Gastroesophageal sphincter (tissue), 4 donors: ENCODE measurements around the gene BMPR1A. TPM values are rescaled to one million over a fixed set of nuclear protein-coding genes. Genes with fewer than 3 reads are reported as not detected.

Experiments
- ATAC-seq: fragments of 150-250 bp; one replicate; pipeline ENCODE4 v1.9.1; 2016; ENCODE audit warnings: mild to moderate bottlenecking, moderate library complexity
- H3K27ac ChIP-seq, 4 donors: fragments of 200-600 bp; sonication (generic) in 3 of 4; 1 replicate in 3 of 4; 2 replicates in 1 of 4; pipeline ENCODE4 v1.5.1; 2016 to 2019
- H3K27me3 ChIP-seq: fragments of 200-600 bp; sonication (generic); one replicate; pipeline ENCODE4 v1.5.1; 2019
- H3K36me3 ChIP-seq, 2 donors: fragments of 200-600 bp; sonication (generic); one replicate each; pipeline ENCODE4 v1.5.1; 2019; ENCODE audit warnings: control low read depth in 1 of 2
- H3K4me1 ChIP-seq, 3 donors: fragments of 200-600 bp; sonication (generic); 1 replicate in 2 of 3; 2 replicates in 1 of 3; pipeline ENCODE4 v1.5.1; 2016 to 2019; ENCODE audit warnings: control low read depth in 2 of 3
- H3K4me3 ChIP-seq, 2 donors: fragments of 200-600 bp; sonication (generic); one replicate each; pipeline ENCODE4 v1.5.1; 2019; ENCODE audit warnings: mild to moderate bottlenecking in 1 of 2, moderate library complexity in 1 of 2
- H3K9me3 ChIP-seq, 3 donors: fragments of 200-600 bp; sonication (generic); one replicate each; pipeline ENCODE4 v1.5.1; 2017 to 2019; ENCODE audit warnings: control low read depth in 2 of 3
- EP300 ChIP-seq: sonication (generic); formaldehyde crosslinking; IDR thresholded peaks from one replicate; pipeline ENCODE4 v1.6.1; 2017; ENCODE audit warnings: antibody characterized with exemption, mild to moderate bottlenecking
- POLR2A ChIP-seq, 2 donors: fragments of 450-650 bp; IDR thresholded peaks; one replicate each; pipeline ENCODE4 v1.6.1; 2017; ENCODE audit warnings: antibody characterized with exemption in 2 of 2, mild to moderate bottlenecking in 2 of 2, moderate library complexity in 1 of 2
- POLR2AphosphoS5 ChIP-seq: sonication (generic); formaldehyde crosslinking; IDR thresholded peaks from one replicate; pipeline ENCODE4 v1.6.1; 2017; ENCODE audit warnings: antibody characterized with exemption
- WGBS, 2 donors: methylation state at CpG; one replicate each; pipeline ENCODE4 v1.1.5; 2018; ENCODE audit warnings: low coverage in 1 of 2; 5-methylcytosine and 5-hydroxymethylcytosine counted together
- total RNA-seq, 4 donors: library from RNA; depleted of rRNA; stranded (reverse); fragments of >200 nt; gene quantifications; one replicate each; pipeline ENCODE4 v1.1.0, GENCODE V29; 2016
- TF ChIP-seq, protein P1 (sequence below), 4 experiments: fragments of 200-600 bp in 2 of 4; fragments of 450-650 bp in 2 of 4; sonication (generic) in 1 of 4; IDR thresholded peaks; one replicate each; pipeline ENCODE4 v1.5.1; 2017 to 2019; ENCODE audit warnings: antibody characterized with exemption in 4 of 4, mild to moderate bottlenecking in 2 of 4, moderate library complexity in 2 of 4

BMPR1A gene
- total RNA-seq, 4 donors from 2014 or later: 91.5 to 121 (median 117) TPM

DNA sequence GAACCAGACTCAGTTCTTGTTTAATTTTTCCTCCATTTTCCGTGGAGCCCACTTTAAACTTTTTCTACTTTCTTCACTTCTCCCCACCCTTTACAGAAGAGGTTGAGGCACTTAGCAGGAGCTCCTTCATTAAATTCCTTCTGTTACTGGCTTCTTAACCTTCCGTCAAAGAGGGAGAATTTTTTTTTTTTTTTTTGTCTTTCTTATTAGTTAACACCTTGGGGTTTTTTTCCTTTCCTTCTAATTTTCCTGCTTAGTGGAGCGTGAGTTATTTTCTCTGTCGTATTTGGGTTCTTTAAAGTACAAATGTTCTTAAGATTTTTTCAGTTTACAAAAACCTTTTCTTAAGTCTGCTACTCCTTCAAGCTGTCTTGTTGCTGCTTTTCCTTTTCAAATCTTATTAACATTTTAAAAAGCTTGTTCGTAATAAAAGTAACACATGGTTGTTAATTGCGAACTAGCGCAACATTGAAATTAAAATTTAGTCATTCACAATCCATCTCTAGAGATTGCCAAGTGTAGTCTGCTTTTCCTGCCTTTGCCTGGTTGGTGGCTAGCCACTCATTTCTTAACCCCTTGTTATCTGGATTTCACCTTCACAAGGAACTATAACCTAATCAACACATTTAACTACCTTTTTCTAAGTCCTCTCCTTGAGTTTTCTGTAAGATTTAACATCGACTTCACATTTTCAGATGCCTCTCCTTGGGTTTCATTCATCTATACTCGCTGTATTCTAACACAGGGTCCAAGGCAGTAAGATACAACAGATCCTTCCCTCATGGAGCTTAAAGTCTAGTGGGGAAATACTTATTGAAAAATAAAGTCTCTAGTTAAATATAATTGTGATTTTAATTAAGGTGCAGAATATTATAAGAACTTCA lies 2.0 kb downstream of the BMPR1A start:
- Histone ChIP-seq H3K9me3 (no peaks in the 10 kb centered on the region), H3K4me1 (peaks cover 0 to 75% (median 0%) of the 10 kb centered on the region in 3 donors), H3K36me3 (no peaks in the 10 kb centered on the region), H3K27ac (peak overlapping the region; percentile 95 to 99 (median 98)), H3K27me3 (peaks cover 6% of the 10 kb centered on the region), H3K4me3 (peak overlapping the region; percentile 68 to 85)
- 15 to 18% methylated on average over 9 of the region's 9 CpGs for whole genome bisulfite sequencing, 2 donors
- TF ChIP-seq, protein P1, sequence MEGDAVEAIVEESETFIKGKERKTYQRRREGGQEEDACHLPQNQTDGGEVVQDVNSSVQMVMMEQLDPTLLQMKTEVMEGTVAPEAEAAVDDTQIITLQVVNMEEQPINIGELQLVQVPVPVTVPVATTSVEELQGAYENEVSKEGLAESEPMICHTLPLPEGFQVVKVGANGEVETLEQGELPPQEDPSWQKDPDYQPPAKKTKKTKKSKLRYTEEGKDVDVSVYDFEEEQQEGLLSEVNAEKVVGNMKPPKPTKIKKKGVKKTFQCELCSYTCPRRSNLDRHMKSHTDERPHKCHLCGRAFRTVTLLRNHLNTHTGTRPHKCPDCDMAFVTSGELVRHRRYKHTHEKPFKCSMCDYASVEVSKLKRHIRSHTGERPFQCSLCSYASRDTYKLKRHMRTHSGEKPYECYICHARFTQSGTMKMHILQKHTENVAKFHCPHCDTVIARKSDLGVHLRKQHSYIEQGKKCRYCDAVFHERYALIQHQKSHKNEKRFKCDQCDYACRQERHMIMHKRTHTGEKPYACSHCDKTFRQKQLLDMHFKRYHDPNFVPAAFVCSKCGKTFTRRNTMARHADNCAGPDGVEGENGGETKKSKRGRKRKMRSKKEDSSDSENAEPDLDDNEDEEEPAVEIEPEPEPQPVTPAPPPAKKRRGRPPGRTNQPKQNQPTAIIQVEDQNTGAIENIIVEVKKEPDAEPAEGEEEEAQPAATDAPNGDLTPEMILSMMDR (IDR thresholded peaks at IDR 0.05): no peak
- TF ChIP-seq EP300: no peak
- TF ChIP-seq POLR2A (IDR thresholded peaks at IDR 0.05): no peak
- peak; percentile 3 for TF ChIP-seq POLR2AphosphoS5
- no peak for ATAC-seq

GRCh38 chr10:86759073-86759672 lies 2.8 kb downstream of the BMPR1A start:
- no peaks in the 10 kb centered on the region for H3K9me3 ChIP-seq
- H3K27me3 ChIP-seq: peaks cover 6% of the 10 kb centered on the region
- no peak for ATAC-seq
- peak overlapping the region; percentile 68 to 85 for H3K4me3 ChIP-seq
- H3K27ac ChIP-seq: peak overlapping the region; percentile 65 to 99 (median 97)
- WGBS, 2 donors: 9 to 13% methylated on average over 3 of the region's 3 CpGs
- no peaks in the 10 kb centered on the region for H3K36me3 ChIP-seq
- H3K4me1 ChIP-seq: peaks cover 0 to 73% (median 0%) of the 10 kb centered on the region in 3 donors
- TF ChIP-seq EP300: no peak
- TF ChIP-seq, protein P1 (IDR thresholded peaks at IDR 0.05): no peak
- TF ChIP-seq POLR2A (IDR thresholded peaks at IDR 0.05): no peak
- no peak for TF ChIP-seq POLR2AphosphoS5

DNA sequence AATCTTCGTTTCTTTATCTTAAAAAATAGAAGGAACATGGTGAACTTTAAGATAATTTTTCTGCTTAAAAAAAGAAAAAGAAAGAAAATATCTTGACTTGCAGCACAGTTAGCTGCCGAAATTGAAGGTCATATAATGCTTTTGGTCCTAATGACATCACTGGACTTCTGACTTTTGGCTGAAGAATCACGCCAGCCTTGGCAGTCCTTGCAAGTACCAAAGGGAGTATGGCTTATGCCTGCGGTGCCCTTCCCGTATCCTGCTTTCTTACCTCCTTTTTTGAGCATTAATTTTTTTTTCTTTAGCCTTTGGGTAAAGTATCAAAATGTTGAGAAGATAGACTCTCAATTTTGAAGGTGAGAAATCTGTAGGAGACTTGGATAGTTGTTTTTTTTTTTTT lies 7.0 kb downstream of the BMPR1A start:
- H3K27ac ChIP-seq: no peak overlapping the region
- H3K4me1 ChIP-seq: peaks cover 4 to 91% (median 4%) of the 10 kb centered on the region in 3 donors
- H3K27me3 ChIP-seq: no peaks in the 10 kb centered on the region
- no peaks in the 10 kb centered on the region for H3K36me3 ChIP-seq
- 64 to 74% methylated on average over 5 of the region's 5 CpGs for WGBS, 2 donors
- TF ChIP-seq, protein P1 (IDR thresholded peaks at IDR 0.05): no peak
- TF ChIP-seq POLR2A (IDR thresholded peaks at IDR 0.05): no peak
- no peak for ATAC-seq
- no peak overlapping the region for H3K4me3 ChIP-seq
- no peaks in the 10 kb centered on the region for H3K9me3 ChIP-seq

DNA sequence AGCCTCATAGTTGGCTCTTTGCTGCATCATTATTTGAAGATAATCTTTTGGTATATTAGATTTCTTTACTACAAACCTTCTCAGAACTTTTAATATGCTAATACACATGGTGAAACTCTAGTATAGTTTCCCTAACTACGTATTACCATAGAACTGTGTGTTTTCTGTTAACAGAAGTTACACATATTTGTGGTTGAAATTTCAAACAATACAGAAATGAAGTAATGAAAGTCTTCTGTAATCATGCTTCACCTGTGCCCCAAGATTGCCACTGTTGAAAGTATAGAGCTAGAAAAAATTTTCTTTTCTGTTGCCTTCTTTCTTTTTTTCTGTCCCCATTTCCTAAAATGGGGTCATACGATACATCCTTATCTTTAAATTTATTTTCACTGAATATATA lies 9.1 kb downstream of the BMPR1A start:
- H3K9me3 ChIP-seq: no peaks in the 10 kb centered on the region
- TF ChIP-seq, protein P1 (IDR thresholded peaks at IDR 0.05): no peak
- TF ChIP-seq EP300 (no peak), POLR2A (IDR thresholded peaks at IDR 0.05) (no peak), POLR2AphosphoS5 (no peak)
- H3K36me3 ChIP-seq: no peaks in the 10 kb centered on the region
- 53 to 61% methylated on average over 2 of the region's 2 CpGs for WGBS, 2 donors
- no peak for ATAC-seq
- no peak overlapping the region for H3K4me3 ChIP-seq
- H3K4me1 ChIP-seq: peaks cover 18 to 93% (median 19%) of the 10 kb centered on the region in 3 donors
- H3K27me3 ChIP-seq: no peaks in the 10 kb centered on the region
- H3K27ac ChIP-seq: no peak overlapping the region
